HCT116 (cell line): ENCODE measurements around the gene PATL2. TPM values are rescaled to one million over a fixed set of nuclear protein-coding genes. Genes with fewer than 3 reads are reported as not detected.
"Not testable (repeated sequence)": the region's sequence is repeated elsewhere in the genome, so short reads cannot be mapped to it uniquely, and the experiment has no call there.

Experiments
- ATAC-seq: fragments of 200-7000 bp; cut with Tn5 transposase; 2 replicates; pipeline ENCODE4 v1.9.1; 2020; ENCODE audit warnings: mild to moderate bottlenecking, moderate library complexity
- BruUV-seq: library from RNA; stranded (reverse); fragments of 400-500 nt; replicated peaks from 2 replicates; lab custom pipeline; 2021; lab: Mats Ljungman, UMichigan
- CTCF ChIA-PET: fragments of 300-600 bp; sonication (Branson Sonifier 250); formaldehyde crosslinking; loops from one replicate; lab custom pipeline; 2021; ENCODE audit warnings: antibody characterized with exemption; lab: Charles Lee
- POLR2A ChIA-PET: fragments of 300-600, 350-600 bp; sonication (Branson Sonifier 250); formaldehyde crosslinking; loops from one replicate; lab custom pipeline; 2021; ENCODE audit warnings: antibody characterized with exemption; lab: Charles Lee
- RAD21 ChIA-PET, 2 experiments: fragments of 300-600 bp; sonication (Branson Sonifier 250); formaldehyde crosslinking; loops; one replicate each; lab custom pipeline; 2023; ENCODE audit warnings: low total read pairs in 2 of 2; ENCODE audit not compliant: uncharacterized antibody in 2 of 2, unreplicated experiment in 2 of 2, low non-redundant PET in 1 of 2; lab: Charles Lee
- DNase-seq: peaks from one replicate; pipeline ENCODE4 v3.0.0-alpha.2; 2010; ENCODE audit warnings: low read depth, low spot score
- H2AFZ ChIP-seq: fragments of 200-600 bp; shearing (Covaris generic), sonication (generic); 2 replicates; pipeline ENCODE4 v1.6.1; 2017; ENCODE audit warnings: low read depth, mixed run types, mixed read lengths, antibody characterized with exemption, low read length; ENCODE audit not compliant: poor library complexity, severe bottlenecking
- H3K27ac ChIP-seq: 2 replicates; pipeline ENCODE4 v1.5.1; 2012; ENCODE audit warnings: low read depth, low read length
- H3K27me3 ChIP-seq: fragments of 200-600 bp; sonication (generic); 2 replicates; pipeline ENCODE4 v1.6.1; 2016; ENCODE audit warnings: mixed run types, low read length, mixed read lengths; ENCODE audit not compliant: insufficient read depth
- H3K36me3 ChIP-seq, 2 experiments: fragments of 200-500 bp in 1 of 2; fragments of 200-600 bp in 1 of 2; sonication (Bioruptor generic) in 1 of 2; sonication (generic) in 1 of 2; 2 replicates each; pipeline versions ENCODE4 v1.5.1 to v1.6.1; 2014 to 2016; ENCODE audit warnings: low read length in 2 of 2, inconsistent platforms in 1 of 2, mixed read lengths in 1 of 2, mixed run types in 1 of 2; ENCODE audit not compliant: insufficient read depth in 2 of 2, control insufficient read depth in 1 of 2
- H3K4me1 ChIP-seq, 2 experiments: fragments of 200-600 bp in 1 of 2; sonication (generic) in 1 of 2; 2 replicates each; pipeline versions ENCODE4 v1.5.1 to v1.6.1; 2012 to 2017; ENCODE audit warnings: low read length in 2 of 2, inconsistent platforms in 1 of 2, mild to moderate bottlenecking in 1 of 2, mixed read lengths in 1 of 2, mixed run types in 1 of 2, moderate library complexity in 1 of 2; ENCODE audit not compliant: insufficient read depth in 2 of 2, control insufficient read depth in 1 of 2
- H3K4me2 ChIP-seq: fragments of 200-600 bp; sonication (generic); 2 replicates; pipeline ENCODE4 v1.6.1; 2017; ENCODE audit warnings: mixed run types, low read length, mixed read lengths
- H3K4me3 ChIP-seq, 2 experiments: fragments of 200-600 bp in 1 of 2; sonication (generic) in 1 of 2; replicated peaks in 1 of 2; 2 replicates each; pipeline ENCODE4 v1.5.1; 2011 to 2016; ENCODE audit warnings: low read length in 2 of 2, control low read depth in 1 of 2, low read depth in 1 of 2, mild to moderate bottlenecking in 1 of 2, mixed read lengths in 1 of 2, mixed run types in 1 of 2
- H3K79me2 ChIP-seq: fragments of 200-600 bp; sonication (generic); 2 replicates; pipeline ENCODE4 v1.6.1; 2017; ENCODE audit warnings: mild to moderate bottlenecking, mixed run types, low read length, moderate library complexity, mixed read lengths; ENCODE audit not compliant: insufficient read depth
- H3K9ac ChIP-seq: fragments of 200-600 bp; sonication (generic); 2 replicates; pipeline ENCODE4 v1.6.1; 2016; ENCODE audit warnings: low read length, mixed read lengths
- H3K9me2 ChIP-seq: fragments of 200-600 bp; sonication (generic), shearing (Covaris generic); 2 replicates; pipeline ENCODE4 v1.6.1; 2017; ENCODE audit warnings: mixed run types, mild to moderate bottlenecking, moderate library complexity; ENCODE audit not compliant: insufficient read depth
- H3K9me3 ChIP-seq, 2 experiments: fragments of 200-500 bp in 1 of 2; fragments of 200-600 bp in 1 of 2; sonication (Bioruptor generic) in 1 of 2; sonication (generic) in 1 of 2; 2 replicates each; pipeline ENCODE4 v1.6.1; 2014 to 2017; ENCODE audit warnings: low read length in 2 of 2, mixed read lengths in 2 of 2, inconsistent platforms in 1 of 2, low read depth in 1 of 2, mild to moderate bottlenecking in 1 of 2, mixed run types in 1 of 2, moderate library complexity in 1 of 2; ENCODE audit not compliant: control insufficient read depth in 1 of 2, insufficient read depth in 1 of 2
- H4K20me1 ChIP-seq: fragments of 200-600 bp; sonication (generic), shearing (Covaris generic); 2 replicates; pipeline ENCODE4 v1.6.1; 2017; ENCODE audit warnings: mixed run types, mild to moderate bottlenecking, moderate library complexity; ENCODE audit not compliant: insufficient read depth
- intact Hi-C: fragments of 100-400 bp; cut with micrococcal nuclease; formaldehyde crosslinking; loops from 2 replicates; pipeline ENCODE4 v1.10.0; 2022
- total RNA-seq: library from RNA; stranded (reverse); gene quantifications from one replicate; pipeline ENCODE4 v1.2.1, GENCODE V29; 2021; ENCODE audit not compliant: unreplicated experiment
- TF ChIP-seq, protein P1 (sequence below): IDR thresholded peaks from 2 replicates; pipeline ENCODE4 v1.6.1; 2011; ENCODE audit warnings: mild to moderate bottlenecking, low read length, moderate library complexity; ENCODE audit not compliant: insufficient replicate concordance; ENCODE audit errors: extremely low read depth

The PATL2 gene
- total RNA-seq, 1 experiment from 2014 or later: 1.2 TPM

DNA sequence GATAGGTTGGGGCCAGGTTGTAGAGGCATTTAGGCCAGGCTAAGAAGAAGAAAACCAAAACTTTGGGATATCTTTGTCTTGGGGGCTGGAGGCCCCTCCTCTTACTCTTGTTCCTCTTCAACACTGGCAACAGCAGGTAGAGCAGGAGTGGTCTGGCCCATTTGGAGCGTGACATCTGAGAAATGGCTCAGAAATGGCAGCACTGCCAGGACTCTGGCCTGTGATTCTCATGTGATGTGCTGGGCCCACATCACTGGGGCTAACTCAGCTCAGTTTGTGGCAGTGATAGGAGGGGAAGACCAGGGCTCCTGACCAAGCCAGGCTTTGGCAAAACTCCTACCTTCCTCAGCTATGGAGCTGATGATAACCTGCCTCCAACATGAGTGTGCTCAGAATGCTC lies 18.5 kb downstream of the PATL2 start:
- ATAC-seq: no peak
- DNase-seq: no peak
- Histone ChIP-seq H3K4me3 (no peak overlapping the region), H3K36me3 (no peaks in the 10 kb centered on the region), H3K27ac (no peak overlapping the region), H3K4me2 (no peak overlapping the region), H2AFZ (no peak overlapping the region), H3K9me2 (no peaks in the 10 kb centered on the region), H3K4me1 (no peaks in the 10 kb centered on the region), H4K20me1 (no peaks in the 10 kb centered on the region), H3K9ac (no peak overlapping the region), H3K9me3 (no peaks in the 10 kb centered on the region), H3K27me3 (no peaks in the 10 kb centered on the region), H3K79me2 (no peaks in the 10 kb centered on the region)
- ChIA-PET CTCF (interaction anchor here (1.1 kb wide), 1 partner anchor 29 kb away, joined by 3 read pairs; the partner anchor contains the start of gene SPG11), POLR2A (interaction anchor here (1.4 kb wide), 1 partner anchor 19 kb away, joined by 5 read pairs; the partner anchor contains the start of genes B2M and PATL2), RAD21 (no interaction called here)
- intact Hi-C loops: no loop called here
- TF ChIP-seq, protein P1, sequence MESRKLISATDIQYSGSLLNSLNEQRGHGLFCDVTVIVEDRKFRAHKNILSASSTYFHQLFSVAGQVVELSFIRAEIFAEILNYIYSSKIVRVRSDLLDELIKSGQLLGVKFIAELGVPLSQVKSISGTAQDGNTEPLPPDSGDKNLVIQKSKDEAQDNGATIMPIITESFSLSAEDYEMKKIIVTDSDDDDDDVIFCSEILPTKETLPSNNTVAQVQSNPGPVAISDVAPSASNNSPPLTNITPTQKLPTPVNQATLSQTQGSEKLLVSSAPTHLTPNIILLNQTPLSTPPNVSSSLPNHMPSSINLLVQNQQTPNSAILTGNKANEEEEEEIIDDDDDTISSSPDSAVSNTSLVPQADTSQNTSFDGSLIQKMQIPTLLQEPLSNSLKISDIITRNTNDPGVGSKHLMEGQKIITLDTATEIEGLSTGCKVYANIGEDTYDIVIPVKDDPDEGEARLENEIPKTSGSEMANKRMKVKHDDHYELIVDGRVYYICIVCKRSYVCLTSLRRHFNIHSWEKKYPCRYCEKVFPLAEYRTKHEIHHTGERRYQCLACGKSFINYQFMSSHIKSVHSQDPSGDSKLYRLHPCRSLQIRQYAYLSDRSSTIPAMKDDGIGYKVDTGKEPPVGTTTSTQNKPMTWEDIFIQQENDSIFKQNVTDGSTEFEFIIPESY: no peak
- no TSS peak for BruUV-seq

DNA sequence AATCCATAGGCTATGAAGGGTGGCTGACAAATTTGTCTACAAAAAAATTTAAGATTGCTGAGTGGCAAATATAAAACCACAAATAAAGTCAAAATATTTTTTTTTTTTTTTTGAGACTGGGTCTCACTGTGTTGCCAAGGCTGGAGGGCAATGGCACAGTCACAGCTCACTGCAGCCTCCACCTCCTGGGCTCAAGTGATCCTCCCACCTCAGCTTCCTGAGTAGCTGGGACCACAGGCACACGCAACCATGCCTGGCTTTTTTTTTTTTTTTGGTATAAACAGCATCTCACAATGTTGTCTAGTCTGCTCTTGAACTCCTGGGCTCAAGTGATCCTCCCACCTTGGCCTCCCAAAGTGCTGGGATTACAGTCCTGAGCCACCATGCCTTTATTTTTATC lies 20.9 kb downstream of the PATL2 start:
- RAD21 ChIA-PET, ATAC-seq, H3K9me3 ChIP-seq, H3K9ac ChIP-seq, intact Hi-C loops, DNase-seq, H3K4me3 ChIP-seq, H3K27ac ChIP-seq, H3K36me3 ChIP-seq, BruUV-seq, H2AFZ ChIP-seq, H3K4me2 ChIP-seq, H3K79me2 ChIP-seq, H4K20me1 ChIP-seq, H3K4me1 ChIP-seq, H3K27me3 ChIP-seq, H3K9me2 ChIP-seq: not testable (repeated sequence)
- ChIA-PET POLR2A (interaction anchor here (1.0 kb wide), 1 partner anchor 37 kb away, joined by 3 read pairs; no protein-coding TSS in a partner anchor), CTCF (interaction anchor here (1.2 kb wide), 1 partner anchor 23 kb away, joined by 3 read pairs; no protein-coding TSS in a partner anchor)

DNA sequence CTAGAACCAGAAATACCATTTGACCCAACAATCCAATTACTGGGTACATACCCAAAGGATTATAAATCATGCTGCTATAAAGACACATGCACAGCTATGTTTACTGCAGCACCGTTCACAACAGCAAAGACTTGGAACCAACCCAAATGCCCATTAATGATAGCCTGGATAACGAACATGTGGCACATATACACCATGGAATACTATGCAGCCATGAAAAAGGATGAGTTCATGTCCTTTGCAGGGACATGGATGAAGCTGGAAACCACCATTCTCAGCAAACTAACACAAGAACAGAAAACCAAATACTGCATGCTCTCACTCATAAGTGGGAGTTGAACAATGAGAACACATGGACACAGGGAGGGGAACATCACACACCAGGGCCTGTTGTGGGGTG lies 21.8 kb downstream of the PATL2 start:
- RAD21 ChIA-PET, DNase-seq, H3K79me2 ChIP-seq, H3K9me2 ChIP-seq, H2AFZ ChIP-seq, H3K4me2 ChIP-seq, H3K27me3 ChIP-seq, H3K4me3 ChIP-seq, H4K20me1 ChIP-seq, POLR2A ChIA-PET, intact Hi-C loops, ATAC-seq, H3K9me3 ChIP-seq, H3K27ac ChIP-seq, H3K36me3 ChIP-seq, BruUV-seq, H3K9ac ChIP-seq, H3K4me1 ChIP-seq, CTCF ChIA-PET: not testable (repeated sequence)
